ENCODE results near the gene RIMBP2.

RIMBP2 gene

DNA sequence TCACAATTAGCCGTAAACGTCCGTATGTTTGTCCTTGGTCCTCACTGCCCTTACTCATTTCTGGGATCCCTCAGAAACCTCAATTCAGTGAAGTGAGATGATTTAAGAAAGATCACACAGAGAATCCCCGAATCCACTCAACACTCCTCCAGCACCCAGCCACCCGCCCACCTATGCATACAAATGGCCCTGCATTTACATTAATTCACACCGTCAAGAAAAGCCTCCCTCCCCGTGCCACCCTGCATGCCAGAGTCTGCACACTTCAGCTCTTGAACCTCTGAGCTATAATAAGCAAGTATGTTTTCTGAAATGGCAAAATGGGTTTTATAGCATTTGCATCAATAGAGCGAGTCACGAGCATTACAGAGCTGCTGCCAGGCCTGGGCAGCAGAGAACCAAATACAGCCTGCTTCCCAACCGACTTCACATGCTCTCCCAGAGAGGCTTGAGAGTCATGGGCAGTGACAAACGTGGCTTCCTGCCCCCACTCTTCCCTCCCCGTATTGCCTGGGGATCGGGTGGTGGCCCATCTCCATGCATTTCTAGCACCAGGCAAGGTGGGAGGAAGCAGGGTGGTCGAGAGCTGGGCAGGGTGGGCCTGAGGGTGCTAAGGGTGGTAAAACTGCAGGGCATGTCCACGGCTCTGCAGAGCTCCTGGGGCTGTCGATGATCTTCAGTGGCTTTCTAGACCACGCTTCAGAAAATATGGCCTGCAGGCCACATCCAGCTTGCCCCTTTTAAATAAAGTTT lies 177.6 kb downstream of the RIMBP2 start:
- TF ChIP-seq, protein P1, sequence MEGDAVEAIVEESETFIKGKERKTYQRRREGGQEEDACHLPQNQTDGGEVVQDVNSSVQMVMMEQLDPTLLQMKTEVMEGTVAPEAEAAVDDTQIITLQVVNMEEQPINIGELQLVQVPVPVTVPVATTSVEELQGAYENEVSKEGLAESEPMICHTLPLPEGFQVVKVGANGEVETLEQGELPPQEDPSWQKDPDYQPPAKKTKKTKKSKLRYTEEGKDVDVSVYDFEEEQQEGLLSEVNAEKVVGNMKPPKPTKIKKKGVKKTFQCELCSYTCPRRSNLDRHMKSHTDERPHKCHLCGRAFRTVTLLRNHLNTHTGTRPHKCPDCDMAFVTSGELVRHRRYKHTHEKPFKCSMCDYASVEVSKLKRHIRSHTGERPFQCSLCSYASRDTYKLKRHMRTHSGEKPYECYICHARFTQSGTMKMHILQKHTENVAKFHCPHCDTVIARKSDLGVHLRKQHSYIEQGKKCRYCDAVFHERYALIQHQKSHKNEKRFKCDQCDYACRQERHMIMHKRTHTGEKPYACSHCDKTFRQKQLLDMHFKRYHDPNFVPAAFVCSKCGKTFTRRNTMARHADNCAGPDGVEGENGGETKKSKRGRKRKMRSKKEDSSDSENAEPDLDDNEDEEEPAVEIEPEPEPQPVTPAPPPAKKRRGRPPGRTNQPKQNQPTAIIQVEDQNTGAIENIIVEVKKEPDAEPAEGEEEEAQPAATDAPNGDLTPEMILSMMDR (IDR thresholded peaks at IDR 0.05; ENCODE audit: low read length) = no peak
- TF ChIP-seq EZH2phosphoT487 (IDR thresholded peaks at IDR 0.05; ENCODE audit: low read length) (no peak), EZH2 (optimal IDR thresholded peaks at IDR 0.05; ENCODE audit: low read depth, low read length) (no peak)

DNA sequence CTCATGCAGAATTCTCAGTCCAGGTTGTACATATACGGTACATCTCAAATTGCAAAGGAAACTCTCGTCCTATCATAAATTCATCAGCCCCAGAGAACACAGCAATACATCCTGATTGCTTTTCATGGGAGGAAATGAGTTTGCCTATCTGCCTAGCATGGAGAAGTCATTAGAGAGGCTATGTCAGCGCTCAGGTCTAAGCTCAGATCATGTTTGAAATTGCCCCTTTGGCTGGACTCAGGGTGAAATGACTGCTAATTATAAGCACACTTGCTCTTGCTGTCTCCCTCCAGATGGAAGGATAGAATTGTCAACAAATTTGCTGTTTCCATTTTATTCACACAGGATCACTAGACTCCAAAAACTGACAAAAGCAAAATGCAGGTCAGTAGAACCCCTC lies 178.4 kb downstream of the RIMBP2 start:
- Histone ChIP-seq H3K9me3 (replicated peaks; ENCODE audit: insufficient read depth, low read length) (no peaks in the 10 kb centered on the region), H3K27ac (ENCODE audit: low read length) (no peak overlapping the region), H2AFZ (ENCODE audit: low read length) (no peak overlapping the region), H3K9me2 (replicated peaks; ENCODE audit: insufficient read depth, low read length) (no peaks in the 10 kb centered on the region), H4K20me1 (ENCODE audit: insufficient read depth, low read length) (no peaks in the 10 kb centered on the region), H3K36me3 (replicated peaks; ENCODE audit: insufficient read depth, low read length) (no peaks in the 10 kb centered on the region), H3K79me2 (ENCODE audit: low read length) (no peaks in the 10 kb centered on the region), H3K4me2 (ENCODE audit: low read depth, low read length) (no peak overlapping the region), H3K4me1 (ENCODE audit: low read length) (no peaks in the 10 kb centered on the region), H3F3A (ENCODE audit: insufficient read depth, low read length) (no peaks in the 10 kb centered on the region), H3K27me3 (replicated peaks; ENCODE audit: insufficient read depth, low read length) (no peaks in the 10 kb centered on the region), H3K4me3 (ENCODE audit: low read length) (no peak overlapping the region), H3K9ac (ENCODE audit: low read length) (no peak overlapping the region)
- no peak for DNase-seq
- TF ChIP-seq EZH2 (optimal IDR thresholded peaks at IDR 0.05; ENCODE audit: low read depth, low read length) (no peak), EZH2phosphoT487 (IDR thresholded peaks at IDR 0.05; ENCODE audit: low read length) (no peak)
- TF ChIP-seq, protein P1 (IDR thresholded peaks at IDR 0.05; ENCODE audit: low read length) = no peak

More for the DNA sequence above, 177.6 kb downstream of the RIMBP2 start:
- Histone ChIP-seq H3K4me1 (ENCODE audit: low read length) (no peaks in the 10 kb centered on the region), H3K4me3 (ENCODE audit: low read length) (no peak overlapping the region), H3K27me3 (replicated peaks; ENCODE audit: insufficient read depth, low read length) (no peaks in the 10 kb centered on the region), H3K9ac (ENCODE audit: low read length) (no peak overlapping the region), H2AFZ (ENCODE audit: low read length) (no peak overlapping the region), H3K4me2 (ENCODE audit: low read depth, low read length) (no peak overlapping the region), H3F3A (ENCODE audit: insufficient read depth, low read length) (no peaks in the 10 kb centered on the region), H4K20me1 (ENCODE audit: insufficient read depth, low read length) (no peaks in the 10 kb centered on the region), H3K36me3 (replicated peaks; ENCODE audit: insufficient read depth, low read length) (no peaks in the 10 kb centered on the region), H3K9me2 (replicated peaks; ENCODE audit: insufficient read depth, low read length) (no peaks in the 10 kb centered on the region), H3K9me3 (replicated peaks; ENCODE audit: insufficient read depth, low read length) (no peaks in the 10 kb centered on the region), H3K79me2 (ENCODE audit: low read length) (no peaks in the 10 kb centered on the region), H3K27ac (ENCODE audit: low read length) (no peak overlapping the region)
- no peak for DNase-seq

DNA sequence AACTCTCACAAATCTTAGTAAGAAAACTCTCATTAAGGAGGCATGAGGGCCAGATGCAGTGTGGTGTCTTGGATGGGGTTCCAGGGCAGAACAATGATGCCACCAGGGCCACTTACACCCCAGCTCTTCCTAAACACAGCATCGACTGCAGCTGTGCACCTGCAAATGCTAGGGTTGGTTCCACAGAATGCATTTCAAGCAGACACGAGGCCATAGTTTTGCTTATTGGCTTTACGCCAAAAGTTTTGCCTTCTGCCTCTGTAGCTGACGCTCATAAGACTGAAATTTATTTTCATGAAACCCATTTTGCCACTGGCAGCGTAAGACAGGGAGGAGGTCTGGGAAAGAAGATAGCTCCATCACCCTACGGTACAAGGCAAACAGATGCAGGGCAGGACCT lies 179.0 kb downstream of the RIMBP2 start:
- Histone ChIP-seq H3K36me3 (replicated peaks; ENCODE audit: insufficient read depth, low read length) (no peaks in the 10 kb centered on the region), H3K27ac (ENCODE audit: low read length) (no peak overlapping the region), H3K4me2 (ENCODE audit: low read depth, low read length) (no peak overlapping the region)

More for the DNA sequence above, 179.0 kb downstream of the RIMBP2 start:
- no peaks in the 10 kb centered on the region for H4K20me1 ChIP-seq (ENCODE audit: insufficient read depth, low read length)
- H3K9me2 ChIP-seq (replicated peaks; ENCODE audit: insufficient read depth, low read length) = no peaks in the 10 kb centered on the region
- no peak for DNase-seq
- H3F3A ChIP-seq (ENCODE audit: insufficient read depth, low read length) = no peaks in the 10 kb centered on the region
- no peak overlapping the region for H2AFZ ChIP-seq (ENCODE audit: low read length)
- no peaks in the 10 kb centered on the region for H3K9me3 ChIP-seq (replicated peaks; ENCODE audit: insufficient read depth, low read length)
- H3K4me3 ChIP-seq (ENCODE audit: low read length) = no peak overlapping the region
- H3K79me2 ChIP-seq (ENCODE audit: low read length) = no peaks in the 10 kb centered on the region
- TF ChIP-seq EZH2 (optimal IDR thresholded peaks at IDR 0.05; ENCODE audit: low read depth, low read length) (no peak), EZH2phosphoT487 (IDR thresholded peaks at IDR 0.05; ENCODE audit: low read length) (no peak)
- TF ChIP-seq, protein P1 (IDR thresholded peaks at IDR 0.05; ENCODE audit: low read length) = no peak
- no peak overlapping the region for H3K9ac ChIP-seq (ENCODE audit: low read length)
- H3K4me1 ChIP-seq (ENCODE audit: low read length) = no peaks in the 10 kb centered on the region
- H3K27me3 ChIP-seq (replicated peaks; ENCODE audit: insufficient read depth, low read length) = no peaks in the 10 kb centered on the region
